ENCODE data around the gene KTI12. TPM values are rescaled to one million over a fixed set of nuclear protein-coding genes. Genes with fewer than 3 reads are reported as not detected.

Gene KTI12
- total RNA-seq, 1 experiment from 2014 or later: 17.1 TPM

- no peak overlapping the region for H3K4me3 ChIP-seq (ENCODE audit: low read depth, low read length, poor library complexity, severe bottlenecking)
- DNase-seq (ENCODE audit: low spot score): no peak
- peaks cover 22% of the 10 kb centered on the region for H3K4me1 ChIP-seq (ENCODE audit: insufficient read depth, low read length, poor library complexity, severe bottlenecking)
- no peaks in the 10 kb centered on the region for H3K9me3 ChIP-seq (ENCODE audit: low read depth, low read length, poor library complexity, severe bottlenecking)
- ChIA-PET CTCF (interaction anchor here (0.7 to 1.2 kb wide), 2 partner anchors 50 to 107 kb away, joined by 4 to 7 read pairs; no protein-coding TSS in a partner anchor), POLR2A (ENCODE audit: low non-redundant PET) (no interaction called here)
- no peaks in the 10 kb centered on the region for H3K36me3 ChIP-seq (ENCODE audit: insufficient read depth, low read length, poor library complexity, severe bottlenecking)
- H3K27ac ChIP-seq (ENCODE audit: low read depth, low read length, poor library complexity, severe bottlenecking): no peak overlapping the region
- no peaks in the 10 kb centered on the region for H3K27me3 ChIP-seq (replicated peaks; ENCODE audit: insufficient read depth, low read depth, low read length, poor library complexity)
- intact Hi-C loops (cut with micrococcal nuclease; ENCODE audit: unreplicated experiment): loop anchor here (5.0 kb wide), 1 partner anchor 177 kb away; no protein-coding TSS in a partner anchor
- TF ChIP-seq CTCF (conservative IDR thresholded peaks at IDR 0.05; ENCODE audit: low read depth, low read length): no peak
- TF ChIP-seq EZH2 (IDR thresholded peaks at IDR 0.05; ENCODE audit: borderline replicate concordance, low read depth, low read length, poor library complexity, severe bottlenecking): no peak
- no TSS peak for BruUV-seq (replicated peaks)
Observed at GRCh38 chr1:52003877-52004276, 29.7 kb downstream of the KTI12 start.

GRCh38 chr1:52002038-52002917, 31.3 kb downstream of the KTI12 start:
- TF ChIP-seq EZH2 (IDR thresholded peaks at IDR 0.05; ENCODE audit: borderline replicate concordance, low read depth, low read length, poor library complexity, severe bottlenecking) (no peak), CTCF (conservative IDR thresholded peaks at IDR 0.05; ENCODE audit: low read depth, low read length) (peak; percentile 91)
- Histone ChIP-seq H3K4me3 (ENCODE audit: low read depth, low read length, poor library complexity, severe bottlenecking) (no peak overlapping the region), H3K27ac (ENCODE audit: low read depth, low read length, poor library complexity, severe bottlenecking) (no peak overlapping the region), H3K36me3 (ENCODE audit: insufficient read depth, low read length, poor library complexity, severe bottlenecking) (no peaks in the 10 kb centered on the region), H3K27me3 (replicated peaks; ENCODE audit: insufficient read depth, low read depth, low read length, poor library complexity) (no peaks in the 10 kb centered on the region), H3K9me3 (ENCODE audit: low read depth, low read length, poor library complexity, severe bottlenecking) (no peaks in the 10 kb centered on the region), H3K4me1 (ENCODE audit: insufficient read depth, low read length, poor library complexity, severe bottlenecking) (peaks cover 21% of the 10 kb centered on the region)
- intact Hi-C loops (cut with micrococcal nuclease; ENCODE audit: unreplicated experiment): loop anchor here (1.0 to 5.0 kb wide), 2 partner anchors 105 to 175 kb away; no protein-coding TSS in a partner anchor
- peak; percentile 92 for DNase-seq (ENCODE audit: low spot score)
- no TSS peak for BruUV-seq (replicated peaks)
- ChIA-PET POLR2A (ENCODE audit: low non-redundant PET) (no interaction called here), CTCF (interaction anchor here (0.5 to 0.8 kb wide), 2 partner anchors 89 to 106 kb away, joined by 3 to 4 read pairs; no protein-coding TSS in a partner anchor)

GRCh38 chr1:51998701-51999100, 34.9 kb downstream of the KTI12 start:
- no peaks in the 10 kb centered on the region for H3K36me3 ChIP-seq (ENCODE audit: insufficient read depth, low read length, poor library complexity, severe bottlenecking)
- intact Hi-C loops (cut with micrococcal nuclease; ENCODE audit: unreplicated experiment): no loop called here
- no peak for TF ChIP-seq CTCF (conservative IDR thresholded peaks at IDR 0.05; ENCODE audit: low read depth, low read length)
- TF ChIP-seq EZH2 (IDR thresholded peaks at IDR 0.05; ENCODE audit: borderline replicate concordance, low read depth, low read length, poor library complexity, severe bottlenecking): no peak
- no peak for DNase-seq (ENCODE audit: low spot score)
- ChIA-PET POLR2A (ENCODE audit: low non-redundant PET) (no interaction called here), CTCF (interaction anchor here (0.6 to 1.8 kb wide), 2 partner anchors 102 to 350 kb away, joined by 3 to 6 read pairs; no protein-coding TSS in a partner anchor)
- H3K27ac ChIP-seq (ENCODE audit: low read depth, low read length, poor library complexity, severe bottlenecking): no peak overlapping the region
- BruUV-seq (replicated peaks): no TSS peak
- no peaks in the 10 kb centered on the region for H3K9me3 ChIP-seq (ENCODE audit: low read depth, low read length, poor library complexity, severe bottlenecking)
- H3K4me1 ChIP-seq (ENCODE audit: insufficient read depth, low read length, poor library complexity, severe bottlenecking): peaks cover 11% of the 10 kb centered on the region
- H3K4me3 ChIP-seq (ENCODE audit: low read depth, low read length, poor library complexity, severe bottlenecking): no peak overlapping the region
- H3K27me3 ChIP-seq (replicated peaks; ENCODE audit: insufficient read depth, low read depth, low read length, poor library complexity): no peaks in the 10 kb centered on the region

All from A673 (cell line).